GM19455 (cell line): ENCODE measurements around the gene CD53.
"Not testable (repeated sequence)": the region's sequence is repeated elsewhere in the genome, so short reads cannot be mapped to it uniquely, and the experiment has no call there.

ENCODE experiments used
- ATAC-seq: cut with Tn5 transposase; IDR thresholded peaks from one replicate; pipeline ENCODE4 v1.9.1; 2021; ENCODE audit not compliant: unreplicated experiment

The CD53 gene

GRCh38 chr1:110914676-110915075 lies 41.7 kb downstream of the CD53 start:
- ATAC-seq = no peak

- no peak for ATAC-seq
Measured at GRCh38 chr1:110915804-110916203, 42.9 kb downstream of the CD53 start.

GRCh38 chr1:110916274-110916668 lies 43.3 kb downstream of the CD53 start:
- no peak for ATAC-seq

GRCh38 chr1:110916669-110917306 lies 43.8 kb downstream of the CD53 start:
- no peak for ATAC-seq

- no peak for ATAC-seq
Measured at GRCh38 chr1:110918016-110918415, 45.1 kb downstream of the CD53 start.

- no peak for ATAC-seq
Measured at GRCh38 chr1:110921953-110922352, 49.0 kb downstream of the CD53 start.

- ATAC-seq = no peak
Measured at GRCh38 chr1:110927484-110928075, 54.6 kb downstream of the CD53 start.

- no peak for ATAC-seq
Measured at GRCh38 chr1:110928191-110928590, 55.2 kb downstream of the CD53 start.

GRCh38 chr1:110928904-110929303 lies 56.0 kb downstream of the CD53 start:
- no peak for ATAC-seq

- ATAC-seq = not testable (repeated sequence)
Measured at GRCh38 chr1:110931097-110931496, 58.1 kb downstream of the CD53 start.

- ATAC-seq = no peak
Measured at GRCh38 chr1:110936567-110936966, 63.6 kb downstream of the CD53 start.

GRCh38 chr1:110944806-110945205 lies 71.9 kb downstream of the CD53 start:
- no peak for ATAC-seq

GRCh38 chr1:110945626-110946025 lies 72.7 kb downstream of the CD53 start:
- ATAC-seq = no peak

- no peak for ATAC-seq
Measured at GRCh38 chr1:110948038-110948810, 75.3 kb downstream of the CD53 start.
